DLD1 (cell line): ENCODE data around the gene FLOT1.
"Not testable (repeated sequence)": the region's sequence is repeated elsewhere in the genome, so short reads cannot be mapped to it uniquely, and the experiment has no call there.

Source experiments
- in situ Hi-C: cut with HindIII; loops from 2 replicates; pipeline ENCODE4 v1.10.0; 2017; ENCODE audit warnings: low sequenced_read_pairs

FLOT1 gene

GRCh38 chr6:30724906-30725667, 17.4 kb downstream of the FLOT1 start:
- in situ Hi-C loops = loop anchor here (25.0 kb wide), 1 partner anchor 162 kb away; the partner anchor contains the start of gene DDR1

GRCh38 chr6:30723843-30724741, 18.4 kb downstream of the FLOT1 start:
- in situ Hi-C loops = not testable (repeated sequence)

GRCh38 chr6:30723159-30723842, 19.2 kb downstream of the FLOT1 start:
- in situ Hi-C loops = not testable (repeated sequence)

- in situ Hi-C loops = no loop called here
Measured at GRCh38 chr6:30722280-30723112, 20.0 kb downstream of the FLOT1 start.

- in situ Hi-C loops = not testable (repeated sequence)
Measured at GRCh38 chr6:30722025-30722279, 20.5 kb downstream of the FLOT1 start.

GRCh38 chr6:30721198-30722024, 21.1 kb downstream of the FLOT1 start:
- in situ Hi-C loops = no loop called here

GRCh38 chr6:30720738-30721197, 21.7 kb downstream of the FLOT1 start:
- in situ Hi-C loops = no loop called here

- in situ Hi-C loops = no loop called here
Measured at GRCh38 chr6:30719791-30720737, 22.4 kb downstream of the FLOT1 start, which contains the start of gene TUBB. Gene TUBB (plus strand): TSS chr6:30720352. CDS start chr6:30720507, 155 bp downstream.

GRCh38 chr6:30719356-30719755, 23.1 kb downstream of the FLOT1 start:
- in situ Hi-C loops = no loop called here

GRCh38 chr6:30717845-30718720, 24.4 kb downstream of the FLOT1 start:
- in situ Hi-C loops = not testable (repeated sequence)

- in situ Hi-C loops = no loop called here
Measured at GRCh38 chr6:30717129-30717844, 25.2 kb downstream of the FLOT1 start, which contains the start of gene MDC1. Gene MDC1 (minus strand): TSS chr6:30717281. CDS start chr6:30715175, 2,106 bp downstream.

- in situ Hi-C loops = no loop called here
Measured at GRCh38 chr6:30716879-30717128, 25.7 kb downstream of the FLOT1 start.

GRCh38 chr6:30714263-30714662, 28.2 kb downstream of the FLOT1 start:
- in situ Hi-C loops = no loop called here

- in situ Hi-C loops = no loop called here
Measured at GRCh38 chr6:30712441-30712945, 30.0 kb downstream of the FLOT1 start.

GRCh38 chr6:30711758-30712380, 30.6 kb downstream of the FLOT1 start:
- in situ Hi-C loops = no loop called here

GRCh38 chr6:30709101-30709868, 33.2 kb downstream of the FLOT1 start:
- in situ Hi-C loops = no loop called here
